ENCODE measurements around the gene SCG3. TPM values are rescaled to one million over a fixed set of nuclear protein-coding genes. Genes with fewer than 3 reads are reported as not detected.

Gene SCG3
- total RNA-seq, 2 experiments from 2014 or later: not detected

DNA sequence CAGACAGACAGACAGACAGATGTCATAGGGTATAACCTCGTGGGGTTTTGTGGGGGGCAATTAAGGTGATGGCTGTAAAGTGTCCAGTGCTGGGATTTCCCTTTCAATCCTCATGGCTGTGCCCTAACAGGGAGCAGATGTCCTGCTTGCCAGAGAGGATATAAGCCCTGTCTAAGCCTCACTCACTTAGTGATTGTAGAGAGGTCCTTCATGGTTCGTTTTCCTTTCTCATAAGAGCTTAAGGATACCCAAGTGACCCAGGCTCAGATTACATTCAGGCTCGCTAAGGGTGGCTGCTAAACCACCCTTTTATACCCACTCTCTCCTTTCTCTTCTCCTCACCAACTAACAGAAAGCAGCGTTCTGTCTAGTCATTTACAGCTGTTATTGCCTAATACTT is 36.9 kb downstream of the SCG3 start:
- ChIA-PET CTCF (no interaction called here), POLR2A (no interaction called here)
- ATAC-seq (no peak), DNase-seq (no peak)
- peaks cover 12% of the 10 kb centered on the region for H3K4me1 Mint-ChIP-seq (ENCODE audit: low read depth)
- no peak overlapping the region for H3K4me3 Mint-ChIP-seq
- peaks cover 17% of the 10 kb centered on the region for H3K36me3 Mint-ChIP-seq (ENCODE audit: low read depth)
- H3K27ac Mint-ChIP-seq: no peak overlapping the region
- no peaks in the 10 kb centered on the region for H3K9me3 Mint-ChIP-seq (ENCODE audit: insufficient read depth)
- H3K27me3 Mint-ChIP-seq (ENCODE audit: low read depth): no peaks in the 10 kb centered on the region

DNA sequence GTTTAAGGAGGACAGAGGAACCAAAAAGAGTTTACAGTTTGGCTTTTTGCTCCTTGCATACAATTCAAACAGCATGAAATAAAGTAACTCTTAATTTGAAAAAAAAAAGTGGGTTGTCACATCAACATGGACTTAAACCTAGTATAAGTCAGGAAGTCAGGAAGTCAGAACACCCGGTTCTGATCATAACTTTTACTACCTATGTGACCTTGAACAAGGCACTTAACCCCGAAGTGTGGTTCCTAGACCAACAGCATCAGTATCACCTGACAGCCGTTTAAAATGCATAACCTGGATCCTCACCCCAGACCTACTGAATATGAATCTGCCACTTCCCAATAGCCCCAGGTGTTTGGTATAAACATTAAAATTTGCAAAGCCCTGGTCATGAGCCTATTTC is 37.4 kb downstream of the SCG3 start:
- Mint-ChIP-seq H3K4me3 (no peak overlapping the region), H3K27ac (no peak overlapping the region), H3K9me3 (ENCODE audit: insufficient read depth) (no peaks in the 10 kb centered on the region), H3K36me3 (ENCODE audit: low read depth) (peaks cover 20% of the 10 kb centered on the region), H3K4me1 (ENCODE audit: low read depth) (peaks cover 12% of the 10 kb centered on the region), H3K27me3 (ENCODE audit: low read depth) (no peaks in the 10 kb centered on the region)
- DNase-seq (no peak), ATAC-seq (no peak)
- POLR2A ChIA-PET: no interaction called here
- CTCF ChIA-PET: interaction anchor here (1.4 to 2.5 kb wide), 2 partner anchors 10 to 17 kb away, joined by 6 to 8 read pairs; no protein-coding TSS in a partner anchor

GRCh38 chr15:51720201-51720995 is 39.1 kb downstream of the SCG3 start:
- H3K4me1 Mint-ChIP-seq (ENCODE audit: low read depth): peaks cover 25% of the 10 kb centered on the region
- ChIA-PET POLR2A (no interaction called here), CTCF (interaction anchor here (0.5 to 2.5 kb wide), 5 partner anchors 9 to 63 kb away, joined by 3 to 8 read pairs (median 6); no protein-coding TSS in a partner anchor)
- no peaks in the 10 kb centered on the region for H3K9me3 Mint-ChIP-seq (ENCODE audit: insufficient read depth)
- DNase-seq (no peak), ATAC-seq (no peak)
- no peak overlapping the region for H3K4me3 Mint-ChIP-seq
- no peak overlapping the region for H3K27ac Mint-ChIP-seq
- H3K36me3 Mint-ChIP-seq (ENCODE audit: low read depth): peaks cover 29% of the 10 kb centered on the region
- H3K27me3 Mint-ChIP-seq (ENCODE audit: low read depth): no peaks in the 10 kb centered on the region

DNA sequence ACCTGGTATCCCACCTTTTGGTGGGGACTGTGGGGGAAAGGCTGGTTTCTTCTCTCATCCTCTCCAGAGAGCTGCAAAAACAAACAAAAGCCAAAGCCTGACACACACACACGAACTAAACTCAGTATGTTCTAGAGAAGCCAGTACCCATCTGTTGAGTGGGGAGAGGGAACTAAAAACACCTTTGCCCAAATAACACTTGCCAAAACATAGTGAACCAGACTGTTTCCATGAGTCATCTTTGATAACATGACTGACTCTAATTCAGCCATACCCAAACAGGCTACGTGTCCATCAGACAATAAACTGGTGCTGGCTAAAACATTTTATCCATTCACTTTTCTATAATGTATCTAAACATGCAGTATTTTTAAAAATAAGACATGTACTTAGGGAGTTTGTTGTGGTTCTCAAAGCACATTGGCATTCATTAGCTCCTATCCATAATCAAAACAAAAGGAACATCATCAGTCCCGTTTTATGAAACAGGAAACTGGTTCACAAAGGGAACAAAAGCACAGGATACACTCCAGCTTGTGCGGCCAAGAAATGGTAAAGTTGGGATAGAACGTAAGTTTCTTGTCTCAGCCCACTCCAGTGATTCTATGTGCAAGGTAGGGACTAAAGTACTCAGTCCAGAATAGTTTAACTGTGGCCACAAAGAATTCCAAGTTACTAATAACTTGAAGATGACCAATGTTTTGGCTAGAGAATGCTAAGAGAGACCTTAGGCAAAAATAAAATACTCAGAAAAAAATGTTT is 40.1 kb downstream of the SCG3 start:
- POLR2A ChIA-PET: interaction anchor here (1.4 kb wide), 1 partner anchor 17 kb away, joined by 3 read pairs; the partner anchor contains the start of gene LYSMD2
- Mint-ChIP-seq H3K27me3 (ENCODE audit: low read depth) (no peaks in the 10 kb centered on the region), H3K27ac (no peak overlapping the region)

DNA sequence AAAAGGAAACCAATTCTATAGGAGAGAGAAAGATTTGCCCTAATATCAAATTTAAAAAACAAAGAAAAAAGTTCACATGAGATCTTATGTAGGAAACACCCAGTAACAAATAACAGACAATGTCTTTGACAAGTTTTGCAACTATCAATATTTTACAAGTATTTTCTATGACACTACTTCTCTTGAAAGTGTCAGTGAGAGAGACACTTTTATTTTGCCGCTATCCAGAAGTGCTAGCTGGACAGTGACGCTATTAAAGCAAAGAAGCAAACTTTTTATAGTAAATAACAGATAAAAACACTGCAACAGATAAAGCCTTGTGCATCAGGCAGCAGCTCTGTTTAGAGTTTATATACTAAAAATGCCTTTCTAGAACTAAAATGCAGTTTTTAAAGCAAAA is 42.9 kb downstream of the SCG3 start:
- no peaks in the 10 kb centered on the region for H3K9me3 Mint-ChIP-seq (ENCODE audit: insufficient read depth)
- no peak overlapping the region for H3K27ac Mint-ChIP-seq
- no peaks in the 10 kb centered on the region for H3K27me3 Mint-ChIP-seq (ENCODE audit: low read depth)
- POLR2A ChIA-PET: interaction anchor here (0.6 to 0.9 kb wide), 2 partner anchors 13 to 81 kb away, joined by 3 read pairs; partner anchors contain the start of gene LYSMD2
- peaks cover 31% of the 10 kb centered on the region for H3K36me3 Mint-ChIP-seq (ENCODE audit: low read depth)
- H3K4me3 Mint-ChIP-seq: no peak overlapping the region
- ATAC-seq: no peak
- DNase-seq: no peak
- CTCF ChIA-PET: interaction anchor here (1.7 kb wide), 1 partner anchor 9 kb away, joined by 3 read pairs; no protein-coding TSS in a partner anchor
- peaks cover 32% of the 10 kb centered on the region for H3K4me1 Mint-ChIP-seq (ENCODE audit: low read depth)

More for the DNA sequence above, 40.1 kb downstream of the SCG3 start:
- DNase-seq (no peak), ATAC-seq (no peak)
- Mint-ChIP-seq H3K36me3 (ENCODE audit: low read depth) (peaks cover 29% of the 10 kb centered on the region), H3K4me3 (no peak overlapping the region), H3K4me1 (ENCODE audit: low read depth) (peaks cover 28% of the 10 kb centered on the region), H3K9me3 (ENCODE audit: insufficient read depth) (no peaks in the 10 kb centered on the region)
- CTCF ChIA-PET: interaction anchor here (1.0 to 2.5 kb wide), 2 partner anchors 13 to 15 kb away, joined by 5 to 6 read pairs; no protein-coding TSS in a partner anchor

- Mint-ChIP-seq H3K27me3 (ENCODE audit: low read depth) (no peaks in the 10 kb centered on the region), H3K9me3 (ENCODE audit: insufficient read depth) (no peaks in the 10 kb centered on the region), H3K4me3 (no peak overlapping the region), H3K4me1 (ENCODE audit: low read depth) (peaks cover 31% of the 10 kb centered on the region), H3K36me3 (ENCODE audit: low read depth) (peaks cover 33% of the 10 kb centered on the region), H3K27ac (no peak overlapping the region)
- ATAC-seq: no peak
- POLR2A ChIA-PET: interaction anchor here (0.6 to 0.9 kb wide), 2 partner anchors 13 to 81 kb away, joined by 3 read pairs; partner anchors contain the start of gene LYSMD2
- CTCF ChIA-PET: interaction anchor here (1.7 to 2.5 kb wide), 2 partner anchors 9 to 52 kb away, joined by 3 to 11 read pairs; no protein-coding TSS in a partner anchor
- DNase-seq: no peak
These were observed 43.4 kb downstream of the SCG3 start for GRCh38 chr15:51724673-51725072.

DNA sequence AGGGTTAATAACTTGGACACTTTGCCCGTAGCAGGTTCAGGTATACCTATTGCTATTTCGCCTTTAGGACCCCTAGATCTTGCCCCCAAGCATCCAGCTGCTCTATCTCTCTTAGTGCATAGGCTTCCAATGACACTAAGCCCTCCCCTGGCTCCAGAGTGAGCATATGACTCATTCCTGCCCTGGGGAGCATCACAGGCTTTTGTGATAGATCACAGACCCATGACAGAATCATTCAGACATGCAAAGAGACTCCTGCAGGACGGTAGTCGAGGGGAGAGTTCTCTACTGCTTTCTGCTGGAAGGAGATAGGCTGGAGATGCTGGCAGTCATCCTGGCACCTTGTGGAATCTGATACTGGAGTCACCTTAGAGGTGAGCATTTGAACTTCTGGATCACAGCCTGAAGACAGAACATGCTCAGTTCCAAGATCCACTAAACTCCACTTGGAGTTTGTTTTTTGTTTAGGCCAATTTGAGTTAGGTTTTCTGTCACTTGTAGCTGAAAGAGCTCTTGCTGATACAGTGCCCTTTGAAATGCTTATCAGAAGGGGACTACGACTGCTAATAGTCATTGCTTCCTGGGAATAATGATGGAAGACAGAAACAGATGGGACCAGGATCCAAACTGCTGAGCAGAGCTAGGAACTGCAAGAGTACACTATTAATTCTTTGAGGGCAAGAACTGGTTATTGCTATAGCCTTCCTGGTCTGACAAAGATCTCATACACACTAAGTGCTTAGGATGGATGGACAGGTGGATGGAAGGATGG is 45.2 kb downstream of the SCG3 start:
- ChIA-PET POLR2A (no interaction called here), CTCF (interaction anchor here (1.0 to 2.5 kb wide), 2 partner anchors 50 to 76 kb away, joined by 3 to 11 read pairs; no protein-coding TSS in a partner anchor)
- H3K36me3 Mint-ChIP-seq (ENCODE audit: low read depth): peaks cover 34% of the 10 kb centered on the region
- no peak overlapping the region for H3K27ac Mint-ChIP-seq
- H3K9me3 Mint-ChIP-seq (ENCODE audit: insufficient read depth): no peaks in the 10 kb centered on the region
- H3K4me3 Mint-ChIP-seq: no peak overlapping the region
- DNase-seq (peak; percentile 30), ATAC-seq (peak; percentile 65)
- H3K4me1 Mint-ChIP-seq (ENCODE audit: low read depth): peaks cover 45% of the 10 kb centered on the region
- H3K27me3 Mint-ChIP-seq (ENCODE audit: low read depth): no peaks in the 10 kb centered on the region

- ChIA-PET POLR2A (no interaction called here), CTCF (interaction anchor here (0.7 to 3.3 kb wide), 5 partner anchors 8 to 77 kb away, joined by 3 to 11 read pairs (median 4); no protein-coding TSS in a partner anchor)
- Mint-ChIP-seq H3K36me3 (ENCODE audit: low read depth) (peaks cover 27% of the 10 kb centered on the region), H3K27me3 (ENCODE audit: low read depth) (no peaks in the 10 kb centered on the region), H3K27ac (no peak overlapping the region), H3K9me3 (ENCODE audit: insufficient read depth) (no peaks in the 10 kb centered on the region), H3K4me1 (ENCODE audit: low read depth) (peaks cover 49% of the 10 kb centered on the region), H3K4me3 (no peak overlapping the region)
- no peak for ATAC-seq
- DNase-seq: no peak
These were observed 46.0 kb downstream of the SCG3 start for GRCh38 chr15:51727141-51727897.

GRCh38 chr15:51731549-51732267 is 50.4 kb downstream of the SCG3 start:
- ATAC-seq (peak; percentile 69), DNase-seq (peak; percentile 57)
- no peaks in the 10 kb centered on the region for H3K27me3 Mint-ChIP-seq (ENCODE audit: low read depth)
- peak overlapping the region; percentile 90 for H3K27ac Mint-ChIP-seq
- peak overlapping the region; percentile 75 for H3K4me3 Mint-ChIP-seq
- H3K9me3 Mint-ChIP-seq (ENCODE audit: insufficient read depth): no peaks in the 10 kb centered on the region
- peaks cover 69% of the 10 kb centered on the region for H3K4me1 Mint-ChIP-seq (ENCODE audit: low read depth)
- H3K36me3 Mint-ChIP-seq (ENCODE audit: low read depth): peaks cover 28% of the 10 kb centered on the region
- POLR2A ChIA-PET: interaction anchor here (1.3 kb wide), 1 partner anchor 109 kb away, joined by 3 read pairs; the partner anchor contains the start of gene DMXL2
- CTCF ChIA-PET: interaction anchor here (0.6 to 11.9 kb wide), 7 partner anchors 12 to 98 kb away, joined by 3 to 155 read pairs (median 5); no protein-coding TSS in a partner anchor

DNA sequence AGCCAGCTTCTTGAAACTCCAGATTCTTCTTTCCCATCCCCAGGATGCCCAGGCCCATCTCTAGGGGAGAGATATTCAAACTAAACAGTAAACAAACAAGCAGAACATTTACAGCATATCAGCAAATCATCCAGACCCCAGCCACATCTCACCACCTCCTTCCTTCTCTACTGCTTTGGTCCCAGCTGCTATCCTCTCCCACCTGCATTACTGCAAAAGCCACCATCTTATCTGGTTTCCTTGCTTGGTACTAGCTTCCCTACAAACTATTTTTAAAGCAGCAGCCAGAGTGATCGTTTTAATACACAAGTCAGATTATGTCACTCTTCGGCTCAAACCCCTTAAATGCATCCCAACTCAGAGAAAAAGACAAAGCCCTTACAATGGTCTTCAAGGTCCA is 51.3 kb downstream of the SCG3 start:
- Mint-ChIP-seq H3K9me3 (ENCODE audit: insufficient read depth) (no peaks in the 10 kb centered on the region), H3K27me3 (ENCODE audit: low read depth) (no peaks in the 10 kb centered on the region), H3K4me3 (peak overlapping the region; percentile 17), H3K27ac (peak overlapping the region; percentile 90), H3K36me3 (ENCODE audit: low read depth) (peaks cover 28% of the 10 kb centered on the region), H3K4me1 (ENCODE audit: low read depth) (peaks cover 61% of the 10 kb centered on the region)
- POLR2A ChIA-PET: interaction anchor here (1.3 kb wide), 1 partner anchor 110 kb away, joined by 3 read pairs; the partner anchor contains the start of gene DMXL2
- CTCF ChIA-PET: interaction anchor here (0.6 to 11.9 kb wide), 8 partner anchors 8 to 110 kb away, joined by 3 to 155 read pairs (median 5); partner anchors contain the start of gene DMXL2
- DNase-seq (no peak), ATAC-seq (no peak)

All from activated CD8-positive, alpha-beta T cell treated with anti-CD3 and anti-CD28 coated beads, Interleukin-2, amount 10 ng/mL, durations not matched to agents 7 days and 5 days (primary cell).